Panc1 (cell line): ENCODE results near the gene NLRP8. TPM values are rescaled to one million over a fixed set of nuclear protein-coding genes. Genes with fewer than 3 reads are reported as not detected.

Experiments
- ATAC-seq: fragments of 200-7000 bp; cut with Tn5 transposase; 2 replicates; pipeline ENCODE4 v1.9.1; 2020; ENCODE audit warnings: mild to moderate bottlenecking, moderate library complexity
- BruUV-seq: library from RNA; stranded (reverse); fragments of 400-500 nt; replicated peaks from 2 replicates; lab custom pipeline; 2021; lab: Mats Ljungman, UMichigan
- CTCF ChIA-PET: fragments of 300-600 bp; sonication (Branson Sonifier 250); formaldehyde crosslinking; loops from one replicate; lab custom pipeline; 2022; ENCODE audit warnings: antibody characterized with exemption; lab: Charles Lee
- POLR2A ChIA-PET: fragments of 300-600 bp; sonication (Branson Sonifier 250); formaldehyde crosslinking; loops from one replicate; lab custom pipeline; 2022; ENCODE audit warnings: antibody characterized with exemption; lab: Charles Lee
- DNase-seq: peaks from one replicate; pipeline ENCODE4 v3.0.0-alpha.2; 2010; ENCODE audit warnings: low read depth, low spot score
- H3K27ac ChIP-seq: 2 replicates; pipeline ENCODE4 v1.5.1; 2011; ENCODE audit warnings: mild to moderate bottlenecking, low read length, inconsistent platforms
- H3K27me3 ChIP-seq: fragments of 200-500 bp; sonication (Bioruptor generic); 2 replicates; pipeline ENCODE4 v1.6.0; 2014; ENCODE audit warnings: low read length, inconsistent platforms; ENCODE audit not compliant: control insufficient read depth, insufficient read depth
- H3K36me3 ChIP-seq: fragments of 200-500 bp; sonication (Bioruptor generic); 2 replicates; pipeline ENCODE4 v1.5.1; 2014; ENCODE audit warnings: inconsistent platforms, mild to moderate bottlenecking, low read length, moderate library complexity; ENCODE audit not compliant: control insufficient read depth, insufficient read depth
- H3K4me1 ChIP-seq: 2 replicates; pipeline ENCODE4 v1.5.1; 2011; ENCODE audit warnings: inconsistent platforms, mild to moderate bottlenecking, low read length, moderate library complexity; ENCODE audit not compliant: control insufficient read depth, insufficient read depth
- H3K4me3 ChIP-seq, 2 experiments: 2 replicates each; pipeline ENCODE4 v1.5.1; 2011 to 2012; ENCODE audit warnings: low read depth in 2 of 2, low read length in 2 of 2, mild to moderate bottlenecking in 2 of 2, inconsistent platforms in 1 of 2, moderate library complexity in 1 of 2
- H3K9me3 ChIP-seq: fragments of 200-500 bp; sonication (Bioruptor generic); 2 replicates; pipeline ENCODE4 v1.5.1; 2014; ENCODE audit warnings: low read depth, mild to moderate bottlenecking, inconsistent platforms, low read length, moderate library complexity; ENCODE audit not compliant: control insufficient read depth, insufficient read depth
- POLR2AphosphoS5 ChIP-seq: IDR thresholded peaks from 2 replicates; pipeline ENCODE4 v1.6.1; 2012; ENCODE audit warnings: mild to moderate bottlenecking, low read depth, low read length, moderate library complexity
- SIN3A ChIP-seq: IDR thresholded peaks from 2 replicates; pipeline ENCODE4 v1.6.1; 2012; ENCODE audit warnings: low read depth, mild to moderate bottlenecking, low read length, moderate library complexity, borderline replicate concordance; ENCODE audit not compliant: insufficient read depth
- TCF7L2 ChIP-seq: IDR thresholded peaks from 2 replicates; pipeline ENCODE4 v1.6.1; 2011; ENCODE audit warnings: mild to moderate bottlenecking, low read depth, low read length, inconsistent platforms
- in situ Hi-C: cut with HindIII; loops from 2 replicates; pipeline ENCODE4 v1.10.0; 2016; ENCODE audit warnings: low sequenced_read_pairs, low pct_unique_long_range_greater_than_20kb
- intact Hi-C: fragments of 100-400 bp; cut with micrococcal nuclease; formaldehyde crosslinking; loops from one replicate; pipeline ENCODE4 v1.10.0; 2022; ENCODE audit not compliant: unreplicated experiment
- total RNA-seq: library from RNA; stranded (reverse); gene quantifications from one replicate; pipeline ENCODE4 v1.2.1, GENCODE V29; 2021; ENCODE audit not compliant: unreplicated experiment
- TF ChIP-seq, protein P1 (sequence below): fragments of 450-650 bp; IDR thresholded peaks from 2 replicates; pipeline ENCODE4 v1.5.1; 2017; ENCODE audit warnings: mild to moderate bottlenecking
- TF ChIP-seq, protein P2 (sequence below), 2 experiments: IDR thresholded peaks; 2 replicates each; pipeline ENCODE4 v1.6.1; 2011 to 2012; ENCODE audit warnings: low read depth in 2 of 2, control low read depth in 1 of 2, low read length in 1 of 2, mild to moderate bottlenecking in 1 of 2, moderate library complexity in 1 of 2; ENCODE audit not compliant: insufficient read depth in 1 of 2

NLRP8 gene
- total RNA-seq, 1 experiment from 2014 or later = not detected

DNA sequence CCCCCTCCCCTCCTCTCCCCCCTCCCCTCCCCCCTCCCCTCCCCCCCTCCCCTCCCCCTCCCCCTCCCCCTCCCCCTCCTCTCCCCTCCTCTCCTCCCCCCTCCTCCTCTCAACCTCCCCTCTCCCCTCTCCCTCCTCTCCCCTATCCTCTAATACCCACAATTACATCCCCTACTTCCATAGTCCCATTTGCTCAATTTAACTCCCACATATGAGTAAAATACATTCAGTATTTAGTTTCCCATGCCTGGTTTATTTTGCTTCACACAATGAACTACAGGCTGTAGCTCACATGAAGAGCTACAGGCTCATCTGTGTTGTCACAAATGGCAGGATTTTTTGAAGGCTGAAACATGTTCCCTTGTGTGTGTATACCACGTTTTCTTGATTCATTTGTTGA, 45.9 kb downstream of the NLRP8 start:
- no peak overlapping the region for H3K4me3 ChIP-seq
- in situ Hi-C loops (no loop called here), intact Hi-C loops (no loop called here)
- H3K27me3 ChIP-seq = peaks cover 7% of the 10 kb centered on the region
- no peak for TF ChIP-seq POLR2AphosphoS5
- no peak overlapping the region for H3K27ac ChIP-seq
- ChIA-PET POLR2A (no interaction called here), CTCF (no interaction called here)
- BruUV-seq = no TSS peak
- H3K4me1 ChIP-seq = no peaks in the 10 kb centered on the region
- DNase-seq (no peak), ATAC-seq (no peak)
- H3K36me3 ChIP-seq = no peaks in the 10 kb centered on the region
- no peaks in the 10 kb centered on the region for H3K9me3 ChIP-seq

DNA sequence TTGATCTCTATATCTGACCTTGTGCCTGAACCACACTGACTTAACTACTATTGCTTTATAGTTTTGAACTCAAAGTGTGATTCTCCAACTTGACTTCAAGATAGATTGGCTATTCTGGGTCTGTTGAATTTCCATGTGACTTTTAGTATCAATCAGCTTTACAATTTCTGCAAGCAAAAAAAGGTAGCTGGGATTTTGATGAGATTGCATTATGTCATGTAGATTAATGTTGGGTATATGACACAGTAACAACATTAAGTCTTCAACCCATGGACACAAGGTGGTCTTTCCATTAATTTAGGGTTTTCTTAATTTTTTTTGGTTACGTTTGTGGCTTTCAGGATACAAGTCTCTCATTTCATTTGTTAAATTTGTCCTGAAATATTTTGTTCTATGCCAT, 67.1 kb downstream of the NLRP8 start:
- ATAC-seq = no peak
- Histone ChIP-seq H3K36me3 (no peaks in the 10 kb centered on the region), H3K4me3 (no peak overlapping the region), H3K27ac (no peak overlapping the region), H3K27me3 (peaks cover 18% of the 10 kb centered on the region), H3K4me1 (no peaks in the 10 kb centered on the region), H3K9me3 (no peaks in the 10 kb centered on the region)
- TF ChIP-seq, protein P1, sequence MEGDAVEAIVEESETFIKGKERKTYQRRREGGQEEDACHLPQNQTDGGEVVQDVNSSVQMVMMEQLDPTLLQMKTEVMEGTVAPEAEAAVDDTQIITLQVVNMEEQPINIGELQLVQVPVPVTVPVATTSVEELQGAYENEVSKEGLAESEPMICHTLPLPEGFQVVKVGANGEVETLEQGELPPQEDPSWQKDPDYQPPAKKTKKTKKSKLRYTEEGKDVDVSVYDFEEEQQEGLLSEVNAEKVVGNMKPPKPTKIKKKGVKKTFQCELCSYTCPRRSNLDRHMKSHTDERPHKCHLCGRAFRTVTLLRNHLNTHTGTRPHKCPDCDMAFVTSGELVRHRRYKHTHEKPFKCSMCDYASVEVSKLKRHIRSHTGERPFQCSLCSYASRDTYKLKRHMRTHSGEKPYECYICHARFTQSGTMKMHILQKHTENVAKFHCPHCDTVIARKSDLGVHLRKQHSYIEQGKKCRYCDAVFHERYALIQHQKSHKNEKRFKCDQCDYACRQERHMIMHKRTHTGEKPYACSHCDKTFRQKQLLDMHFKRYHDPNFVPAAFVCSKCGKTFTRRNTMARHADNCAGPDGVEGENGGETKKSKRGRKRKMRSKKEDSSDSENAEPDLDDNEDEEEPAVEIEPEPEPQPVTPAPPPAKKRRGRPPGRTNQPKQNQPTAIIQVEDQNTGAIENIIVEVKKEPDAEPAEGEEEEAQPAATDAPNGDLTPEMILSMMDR = no peak
- no peak for TF ChIP-seq SIN3A
- no peak for TF ChIP-seq TCF7L2
- no peak for TF ChIP-seq POLR2AphosphoS5
- TF ChIP-seq, protein P2, sequence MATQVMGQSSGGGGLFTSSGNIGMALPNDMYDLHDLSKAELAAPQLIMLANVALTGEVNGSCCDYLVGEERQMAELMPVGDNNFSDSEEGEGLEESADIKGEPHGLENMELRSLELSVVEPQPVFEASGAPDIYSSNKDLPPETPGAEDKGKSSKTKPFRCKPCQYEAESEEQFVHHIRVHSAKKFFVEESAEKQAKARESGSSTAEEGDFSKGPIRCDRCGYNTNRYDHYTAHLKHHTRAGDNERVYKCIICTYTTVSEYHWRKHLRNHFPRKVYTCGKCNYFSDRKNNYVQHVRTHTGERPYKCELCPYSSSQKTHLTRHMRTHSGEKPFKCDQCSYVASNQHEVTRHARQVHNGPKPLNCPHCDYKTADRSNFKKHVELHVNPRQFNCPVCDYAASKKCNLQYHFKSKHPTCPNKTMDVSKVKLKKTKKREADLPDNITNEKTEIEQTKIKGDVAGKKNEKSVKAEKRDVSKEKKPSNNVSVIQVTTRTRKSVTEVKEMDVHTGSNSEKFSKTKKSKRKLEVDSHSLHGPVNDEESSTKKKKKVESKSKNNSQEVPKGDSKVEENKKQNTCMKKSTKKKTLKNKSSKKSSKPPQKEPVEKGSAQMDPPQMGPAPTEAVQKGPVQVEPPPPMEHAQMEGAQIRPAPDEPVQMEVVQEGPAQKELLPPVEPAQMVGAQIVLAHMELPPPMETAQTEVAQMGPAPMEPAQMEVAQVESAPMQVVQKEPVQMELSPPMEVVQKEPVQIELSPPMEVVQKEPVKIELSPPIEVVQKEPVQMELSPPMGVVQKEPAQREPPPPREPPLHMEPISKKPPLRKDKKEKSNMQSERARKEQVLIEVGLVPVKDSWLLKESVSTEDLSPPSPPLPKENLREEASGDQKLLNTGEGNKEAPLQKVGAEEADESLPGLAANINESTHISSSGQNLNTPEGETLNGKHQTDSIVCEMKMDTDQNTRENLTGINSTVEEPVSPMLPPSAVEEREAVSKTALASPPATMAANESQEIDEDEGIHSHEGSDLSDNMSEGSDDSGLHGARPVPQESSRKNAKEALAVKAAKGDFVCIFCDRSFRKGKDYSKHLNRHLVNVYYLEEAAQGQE (IDR thresholded peaks at IDR 0.05; ENCODE audit: insufficient read depth in 1 of 2, low read depth in 2 of 2, low read length in 1 of 2) = no peak
- no TSS peak for BruUV-seq
- intact Hi-C loops (no loop called here), in situ Hi-C loops (no loop called here)
- ChIA-PET CTCF (no interaction called here), POLR2A (no interaction called here)
- no peak for DNase-seq

DNA sequence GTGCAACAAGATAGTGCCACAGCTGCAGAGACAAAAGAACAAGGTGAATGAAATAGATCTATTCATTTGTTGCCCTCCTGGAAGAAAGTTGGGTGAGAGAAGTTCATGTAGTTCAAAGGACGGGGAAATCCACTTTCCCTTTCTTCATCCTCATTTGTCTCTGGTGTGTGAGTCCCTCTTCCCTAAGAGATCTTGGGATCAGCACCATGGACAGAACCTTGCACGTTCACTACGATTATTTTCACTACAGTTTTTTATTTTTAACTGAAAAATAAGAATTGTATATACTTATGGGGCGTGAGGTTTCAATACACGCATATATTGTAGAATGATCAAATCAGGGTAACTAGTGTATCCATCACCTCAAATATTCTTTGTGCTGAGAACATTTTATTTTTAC, 68.1 kb downstream of the NLRP8 start:
- intact Hi-C loops (no loop called here), in situ Hi-C loops (no loop called here)
- no peak for DNase-seq
- ATAC-seq = no peak
- TF ChIP-seq, protein P2 (IDR thresholded peaks at IDR 0.05; ENCODE audit: insufficient read depth in 1 of 2, low read depth in 2 of 2, low read length in 1 of 2) = peak; percentile 88 to 96
- TF ChIP-seq TCF7L2 = no peak
- Histone ChIP-seq H3K27me3 (peaks cover 18% of the 10 kb centered on the region), H3K27ac (no peak overlapping the region), H3K36me3 (no peaks in the 10 kb centered on the region), H3K4me1 (no peaks in the 10 kb centered on the region), H3K4me3 (no peak overlapping the region), H3K9me3 (no peaks in the 10 kb centered on the region)
- no TSS peak for BruUV-seq
- POLR2A ChIA-PET = no interaction called here
- CTCF ChIA-PET = no interaction called here
